Endothelial cell of umbilical vein (primary cell): ENCODE data around the gene PER3. TPM values are rescaled to one million over a fixed set of nuclear protein-coding genes. Genes with fewer than 3 reads are reported as not detected.
"Not testable (repeated sequence)": the region's sequence is repeated elsewhere in the genome, so short reads cannot be mapped to it uniquely, and the experiment has no call there.

Experiments used
- BruUV-seq: library from RNA; stranded (reverse); fragments of 400-500 nt; replicated peaks from 2 replicates; lab custom pipeline; 2021; lab: Mats Ljungman, UMichigan
- CTCF ChIA-PET: fragments of 300-600, 350-600 bp; sonication (Branson Sonifier 250); formaldehyde crosslinking; loops from one replicate; lab custom pipeline; 2021; ENCODE audit warnings: antibody characterized with exemption, inconsistent platforms; lab: Charles Lee
- POLR2A ChIA-PET: fragments of 300-600, 350-600 bp; sonication (Branson Sonifier 250); formaldehyde crosslinking; loops from one replicate; lab custom pipeline; 2021; ENCODE audit warnings: antibody characterized with exemption, inconsistent platforms; lab: Charles Lee
- DNase-seq: peaks from one replicate; pipeline ENCODE4 v3.0.0-alpha.2; 2011; ENCODE audit warnings: low read depth, low spot score
- FAIRE-seq: peaks from 2 replicates; lab custom pipeline; 2011; peaks lifted over from hg19 to GRCh38; lab: Jason Lieb, UNC
- H2AFZ ChIP-seq: 2 replicates; pipeline ENCODE4 v1.6.0; 2012; ENCODE audit warnings: low read depth, low read length, control low read depth, inconsistent platforms
- H3K27ac ChIP-seq: 2 replicates; pipeline ENCODE4 v1.5.1; 2011; ENCODE audit warnings: low read depth, mild to moderate bottlenecking, control low read depth, low read length, moderate library complexity; ENCODE audit not compliant: insufficient read depth
- H3K27me3 ChIP-seq, 2 experiments: 2 replicates each; pipeline versions ENCODE4 v1.6.0 to v1.6.1; 2011; ENCODE audit warnings: low read length in 2 of 2, mixed read lengths in 1 of 2; ENCODE audit not compliant: control insufficient read depth in 2 of 2, insufficient read depth in 2 of 2
- H3K36me3 ChIP-seq, 2 experiments: 2 replicates in 1 of 2; 3 replicates in 1 of 2; pipeline ENCODE4 v1.5.1; 2011; ENCODE audit warnings: low read length in 2 of 2, mild to moderate bottlenecking in 1 of 2, moderate library complexity in 1 of 2; ENCODE audit not compliant: control insufficient read depth in 2 of 2, insufficient read depth in 2 of 2; ENCODE audit errors: extremely low read depth in 1 of 2
- H3K4me1 ChIP-seq: 3 replicates; pipeline ENCODE4 v1.5.1; 2011; ENCODE audit warnings: mild to moderate bottlenecking, low read length; ENCODE audit not compliant: control insufficient read depth, insufficient read depth; ENCODE audit errors: extremely low read depth
- H3K4me2 ChIP-seq: 2 replicates; pipeline ENCODE4 v1.6.1; 2011; ENCODE audit warnings: low read length, control low read depth, mixed read lengths; ENCODE audit not compliant: insufficient read depth
- H3K4me3 ChIP-seq, 3 experiments: fragments of 200-600 bp in 1 of 3; sonication (generic), shearing (Covaris generic) in 1 of 3; replicated peaks in 1 of 3; 2 replicates each; pipeline ENCODE4 v1.5.1; 2011 to 2016; ENCODE audit warnings: control low read depth in 3 of 3, low read length in 3 of 3, mild to moderate bottlenecking in 2 of 3, inconsistent platforms in 1 of 3, low read depth in 1 of 3, moderate library complexity in 1 of 3; ENCODE audit not compliant: insufficient read depth in 1 of 3
- H3K79me2 ChIP-seq: 2 replicates; pipeline ENCODE4 v1.6.0; 2012; ENCODE audit warnings: low read length, inconsistent platforms; ENCODE audit not compliant: control insufficient read depth, insufficient read depth
- H3K9ac ChIP-seq: replicated peaks from 2 replicates; pipeline ENCODE3; 2011; ENCODE audit warnings: low read length, control low read depth; ENCODE audit not compliant: insufficient read depth; ENCODE audit errors: extremely low read depth
- H3K9me1 ChIP-seq: replicated peaks from 3 replicates; pipeline ENCODE4 v1.6.0; 2011; ENCODE audit warnings: mild to moderate bottlenecking, low read length; ENCODE audit not compliant: control insufficient read depth, insufficient read depth; ENCODE audit errors: extremely low read depth
- H3K9me3 ChIP-seq: replicated peaks from 2 replicates; pipeline ENCODE4 v1.5.1; 2012; ENCODE audit warnings: low read length, inconsistent platforms; ENCODE audit not compliant: control insufficient read depth, insufficient read depth
- H4K20me1 ChIP-seq: replicated peaks from 2 replicates; pipeline ENCODE3; 2011; ENCODE audit warnings: mild to moderate bottlenecking, low read length; ENCODE audit not compliant: control insufficient read depth, insufficient read depth; ENCODE audit errors: extremely low read depth
- CTCF ChIP-seq, 2 donors: IDR thresholded peaks; 1 replicate in 1 of 2; 2 replicates in 1 of 2; pipeline ENCODE4 v1.5.1; 2011; ENCODE audit warnings: low read length in 2 of 2, mild to moderate bottlenecking in 2 of 2, moderate library complexity in 2 of 2, control low read depth in 1 of 2, inconsistent platforms in 1 of 2, low read depth in 1 of 2; ENCODE audit not compliant: insufficient read depth in 1 of 2; ENCODE audit errors: extremely low read depth in 1 of 2
- EZH2 ChIP-seq: IDR thresholded peaks from 2 replicates; pipeline ENCODE4 v1.6.1; 2012; ENCODE audit warnings: borderline replicate concordance, low read depth, mild to moderate bottlenecking, moderate library complexity, low read length, inconsistent platforms; ENCODE audit not compliant: severe bottlenecking
- FOS ChIP-seq: IDR thresholded peaks from 2 replicates; pipeline ENCODE4 v1.6.1; 2011; ENCODE audit warnings: mild to moderate bottlenecking, low read length, moderate library complexity, borderline replicate concordance; ENCODE audit not compliant: insufficient read depth
- GATA2 ChIP-seq: IDR thresholded peaks from 2 replicates; pipeline ENCODE4 v1.7.0; 2011; ENCODE audit warnings: low read depth, mild to moderate bottlenecking, moderate library complexity, mixed read lengths, low read length; ENCODE audit not compliant: insufficient read length, insufficient read depth
- JUN ChIP-seq: IDR thresholded peaks from 2 replicates; pipeline ENCODE4 v1.6.1; 2011; ENCODE audit warnings: borderline replicate concordance, low read depth; ENCODE audit not compliant: insufficient read length, insufficient read depth
- MAX ChIP-seq: IDR thresholded peaks from 2 replicates; pipeline ENCODE4 v1.6.1; 2011; ENCODE audit not compliant: insufficient read depth, insufficient read length
- MYC ChIP-seq: IDR thresholded peaks from one replicate; pipeline ENCODE4 v1.6.1; 2011; ENCODE audit warnings: mild to moderate bottlenecking, low read depth, low read length
- POLR2A ChIP-seq: IDR thresholded peaks from 2 replicates; pipeline ENCODE4 v1.6.1; 2012; ENCODE audit warnings: low read depth, mild to moderate bottlenecking, control low read depth, low read length
- POLR2AphosphoS5 ChIP-seq: IDR thresholded peaks from 2 replicates; pipeline ENCODE4 v1.6.1; 2012; ENCODE audit warnings: low read depth, mild to moderate bottlenecking, control low read depth, low read length, moderate library complexity; ENCODE audit not compliant: insufficient read depth
- dilution Hi-C: fragments of 300-500 bp; cut with MboI; formaldehyde crosslinking; loops from one replicate; pipeline ENCODE4 v1.15.0; 2019; ENCODE audit warnings: low sequenced_read_pairs; ENCODE audit not compliant: extremely low pct_ligation_motif_present
- intact Hi-C: fragments of 100-400 bp; cut with micrococcal nuclease; formaldehyde crosslinking; loops from one replicate; pipeline ENCODE4 v1.10.0; 2022
- polyA plus RNA-seq, 4 experiments: library from polyadenylated mRNA; depleted of rRNA in 3 of 4; stranded (reverse) in 3 of 4; unstranded in 1 of 4; fragments of >200 nt; gene quantifications; 2 replicates each; pipeline versions ENCODE4 v1.2.1 to v1.2.3, GENCODE V29; 2011 to 2012; ENCODE audit warnings: missing spikeins in 1 of 4
- total RNA-seq: library from RNA; stranded (reverse); gene quantifications from 2 replicates; pipeline ENCODE4 v1.2.3, GENCODE V29; 2021

The PER3 gene
- total and polyA plus RNA-seq, 2 donors (not counting 3 experiments of a cell fraction or from before 2014, with no cell fraction given) = 2.5 to 2.6 TPM

- Histone ChIP-seq H3K36me3 (no peaks in the 10 kb centered on the region), H3K9ac (no peak overlapping the region), H3K4me2 (no peak overlapping the region), H2AFZ (no peak overlapping the region), H3K9me3 (peaks cover 2% of the 10 kb centered on the region), H3K4me3 (no peak overlapping the region), H3K9me1 (no peaks in the 10 kb centered on the region), H3K27me3 (no peaks in the 10 kb centered on the region), H3K79me2 (no peaks in the 10 kb centered on the region), H3K27ac (no peak overlapping the region), H3K4me1 (peaks cover 6% of the 10 kb centered on the region), H4K20me1 (no peaks in the 10 kb centered on the region)
- POLR2A ChIA-PET = interaction anchor here (0.6 kb wide), 1 partner anchor 12 kb away, joined by 12 read pairs; no protein-coding TSS in a partner anchor
- dilution Hi-C loops = no loop called here
- intact Hi-C loops = no loop called here
- no peak for FAIRE-seq
- no peak for DNase-seq
- CTCF ChIA-PET = interaction anchor here (1.6 kb wide), 1 partner anchor 24 kb away, joined by 3 read pairs; no protein-coding TSS in a partner anchor
- no TSS peak for BruUV-seq
- no peak for TF ChIP-seq JUN
These were observed 2.7 kb downstream of the PER3 start for GRCh38 chr1:7786795-7787194.

GRCh38 chr1:7789828-7790227 lies 5.7 kb downstream of the PER3 start:
- ChIA-PET POLR2A (no interaction called here), CTCF (interaction anchor here (1.6 kb wide), 1 partner anchor 18 kb away, joined by 7 read pairs; no protein-coding TSS in a partner anchor)
- Histone ChIP-seq H3K4me1 (no peaks in the 10 kb centered on the region), H3K79me2 (no peaks in the 10 kb centered on the region), H3K4me3 (no peak overlapping the region), H3K27ac (no peak overlapping the region), H3K9me1 (no peaks in the 10 kb centered on the region), H3K27me3 (no peaks in the 10 kb centered on the region), H3K4me2 (no peak overlapping the region), H2AFZ (no peak overlapping the region), H3K36me3 (no peaks in the 10 kb centered on the region), H4K20me1 (no peaks in the 10 kb centered on the region), H3K9ac (no peak overlapping the region), H3K9me3 (peaks cover 2% of the 10 kb centered on the region)
- TF ChIP-seq GATA2 (no peak), CTCF (IDR thresholded peaks at IDR 0.05; ENCODE audit: extremely low read depth in 1 of 2, insufficient read depth in 1 of 2, low read depth in 1 of 2, low read length in 2 of 2) (no peak), FOS (no peak), MYC (no peak), EZH2 (no peak), JUN (no peak), POLR2AphosphoS5 (no peak), POLR2A (no peak), MAX (no peak)
- FAIRE-seq (no peak), DNase-seq (no peak)
- intact Hi-C loops (no loop called here), dilution Hi-C loops (no loop called here)
- BruUV-seq = no TSS peak

- H3K9ac ChIP-seq, H4K20me1 ChIP-seq, POLR2A ChIA-PET, H3K79me2 ChIP-seq, H3K4me1 ChIP-seq, H2AFZ ChIP-seq, FAIRE-seq, intact Hi-C loops, H3K4me3 ChIP-seq, BruUV-seq, H3K9me3 ChIP-seq, H3K4me2 ChIP-seq, H3K9me1 ChIP-seq, DNase-seq, dilution Hi-C loops, H3K27me3 ChIP-seq, H3K36me3 ChIP-seq, CTCF ChIA-PET, H3K27ac ChIP-seq: not testable (repeated sequence)
These were observed 6.9 kb downstream of the PER3 start for GRCh38 chr1:7791027-7791426.
